KOPT-K1 (cell line): ENCODE results near the gene SERPINA1.

Experiments used
- H3K27ac ChIP-seq: fragments of 200-600 bp; sonication (generic); 2 replicates; pipeline ENCODE4 v1.5.1; 2016; ENCODE audit warnings: antibody characterized with exemption, mild to moderate bottlenecking, low read depth, low read length; ENCODE audit not compliant: poor library complexity, severe bottlenecking
- H3K36me3 ChIP-seq: fragments of 200-600 bp; sonication (generic); 2 replicates; pipeline ENCODE4 v1.5.1; 2017; ENCODE audit warnings: antibody characterized with exemption, mild to moderate bottlenecking, low read length, moderate library complexity; ENCODE audit not compliant: insufficient read depth
- H3K9me3 ChIP-seq: fragments of 200-600 bp; sonication (generic); 2 replicates; pipeline ENCODE4 v1.5.1; 2017; ENCODE audit warnings: antibody characterized with exemption, low read length, mild to moderate bottlenecking; ENCODE audit not compliant: insufficient read depth, poor library complexity, severe bottlenecking

SERPINA1 gene

DNA sequence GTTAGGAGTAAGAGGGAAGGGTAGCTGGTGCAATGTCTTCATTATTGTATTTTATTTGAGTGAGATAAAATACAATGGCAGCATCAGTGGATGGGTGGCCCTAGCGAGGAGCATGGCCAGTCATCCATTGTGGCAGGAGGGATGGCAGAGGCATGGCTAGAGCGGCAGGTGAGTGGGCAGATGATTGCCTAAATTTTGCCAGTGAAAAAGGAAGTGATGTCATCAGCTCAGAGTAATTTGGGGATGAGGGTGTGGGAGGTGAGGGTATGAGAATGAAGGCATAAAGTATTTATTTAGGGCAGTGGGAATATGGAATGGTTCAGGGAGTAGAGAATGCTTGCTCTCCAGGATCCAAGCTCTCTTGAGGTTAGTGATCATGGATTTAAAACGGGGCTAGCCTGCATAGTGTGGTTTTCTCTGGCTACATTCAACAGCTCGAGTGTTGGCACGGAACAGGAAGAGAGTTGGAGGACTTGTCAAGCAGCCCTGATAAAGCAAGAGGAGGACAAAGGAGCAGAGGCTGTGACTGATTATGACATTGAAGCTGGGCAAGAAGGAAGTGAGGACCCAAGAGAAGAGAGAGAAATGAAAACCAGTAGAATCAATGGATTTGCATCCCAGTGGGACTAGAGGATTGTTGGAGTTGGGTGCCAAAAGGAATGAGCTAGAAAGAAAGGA, 46.6 kb downstream of the SERPINA1 start:
- Histone ChIP-seq H3K36me3 (no peaks in the 10 kb centered on the region), H3K9me3 (no peaks in the 10 kb centered on the region), H3K27ac (no peak overlapping the region)

DNA sequence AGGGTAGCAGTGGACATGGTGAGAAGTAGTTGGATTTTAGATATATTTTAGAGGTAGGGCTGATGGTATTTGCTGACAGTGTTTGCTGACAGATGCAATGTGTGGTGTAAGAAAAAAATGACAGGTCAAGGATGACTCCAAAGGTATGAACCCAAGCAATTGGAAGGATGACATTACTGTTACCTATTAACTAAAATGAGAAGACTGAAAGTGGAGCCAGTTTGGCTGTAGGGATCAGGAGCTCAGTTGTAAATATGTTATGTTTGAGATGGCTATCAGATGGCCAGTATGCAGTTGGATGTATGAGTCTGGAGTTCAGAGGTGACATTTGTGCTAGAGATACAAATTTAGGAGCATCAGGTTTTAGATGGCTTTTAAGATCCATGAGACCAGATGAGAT, 47.9 kb downstream of the SERPINA1 start:
- Histone ChIP-seq H3K36me3 (no peaks in the 10 kb centered on the region), H3K27ac (no peak overlapping the region), H3K9me3 (no peaks in the 10 kb centered on the region)

DNA sequence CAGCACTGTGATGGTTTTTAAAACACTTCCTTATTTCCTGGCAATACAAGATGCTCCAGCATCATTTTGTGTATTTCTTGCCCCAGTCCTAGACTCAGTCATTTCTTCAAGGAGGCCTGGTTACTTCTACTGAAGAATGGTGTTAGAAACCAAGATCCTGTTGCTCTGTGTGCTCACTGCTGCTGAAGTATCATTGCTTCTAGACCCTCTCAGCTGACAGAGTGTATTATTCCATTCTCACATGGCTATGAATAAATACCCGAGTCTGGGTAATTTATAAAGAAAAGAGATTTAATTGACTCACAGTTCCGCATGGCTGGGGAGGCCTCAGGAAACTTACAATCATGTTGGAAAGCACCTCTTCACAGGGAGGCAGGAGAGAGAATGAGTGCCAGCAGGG, 50.4 kb downstream of the SERPINA1 start:
- H3K36me3 ChIP-seq, result no peaks in the 10 kb centered on the region

DNA sequence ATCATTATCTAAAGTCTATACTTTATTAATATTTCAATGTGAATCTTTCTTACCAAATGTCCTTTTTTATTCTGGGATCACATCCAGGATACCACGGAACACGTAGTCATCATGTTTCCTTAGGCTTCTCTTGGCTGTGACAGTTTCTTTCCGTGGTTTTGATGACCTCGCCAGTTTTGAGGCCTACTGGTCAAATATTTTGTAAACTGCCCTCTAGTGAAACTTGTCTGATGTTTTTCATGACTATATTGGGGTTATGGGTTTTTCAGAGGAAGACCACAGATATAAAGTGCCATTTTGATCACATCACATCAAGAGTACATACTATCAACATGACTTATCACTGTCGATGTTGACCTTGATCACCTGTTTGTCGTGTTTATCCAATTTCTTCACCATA, 51.1 kb downstream of the SERPINA1 start:
- Histone ChIP-seq H3K36me3 (no peaks in the 10 kb centered on the region), H3K9me3 (no peaks in the 10 kb centered on the region), H3K27ac (no peak overlapping the region)

More for the DNA sequence above, 50.4 kb downstream of the SERPINA1 start:
- no peak overlapping the region for H3K27ac ChIP-seq
- H3K9me3 ChIP-seq, result no peaks in the 10 kb centered on the region

DNA sequence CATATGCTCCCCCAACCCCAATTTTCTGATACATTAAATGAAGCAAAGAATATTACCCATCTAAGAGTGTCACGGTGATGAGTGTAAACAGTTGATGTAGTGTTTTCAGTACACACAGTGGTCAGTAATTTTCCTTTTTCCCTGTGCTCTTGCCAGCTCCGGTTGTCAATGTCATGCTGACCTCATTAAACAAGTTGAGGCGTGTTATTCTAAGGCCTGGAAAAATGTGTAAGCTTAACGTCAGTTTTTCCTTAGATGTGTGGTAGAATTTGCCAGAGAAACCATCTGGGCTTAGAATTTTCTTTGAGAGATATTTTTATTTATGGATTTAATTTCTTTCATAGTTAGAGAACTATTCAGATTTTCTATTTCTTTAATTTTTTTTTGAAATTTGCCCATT, 53.5 kb downstream of the SERPINA1 start:
- Histone ChIP-seq H3K9me3 (no peaks in the 10 kb centered on the region), H3K27ac (no peak overlapping the region), H3K36me3 (no peaks in the 10 kb centered on the region)

DNA sequence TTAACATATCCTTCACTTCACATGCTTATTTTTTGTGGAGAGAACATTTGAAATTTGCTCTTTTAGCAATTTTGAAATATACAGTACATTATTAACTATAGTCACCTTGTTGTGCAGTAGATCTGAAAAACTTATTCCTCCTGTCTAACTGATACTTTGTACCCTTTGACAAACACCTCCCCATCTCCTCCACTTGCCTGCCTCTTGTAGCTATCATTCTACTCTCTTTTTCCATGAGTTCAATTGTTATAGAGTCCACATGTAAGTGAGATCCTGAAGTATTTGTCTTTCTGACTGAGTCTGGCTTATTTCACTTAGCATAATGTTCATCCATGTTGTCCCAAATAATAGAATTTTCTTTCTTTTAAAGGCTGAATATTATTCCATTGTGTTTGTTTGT, 55.8 kb downstream of the SERPINA1 start:
- Histone ChIP-seq H3K27ac (no peak overlapping the region), H3K36me3 (no peaks in the 10 kb centered on the region), H3K9me3 (no peaks in the 10 kb centered on the region)

DNA sequence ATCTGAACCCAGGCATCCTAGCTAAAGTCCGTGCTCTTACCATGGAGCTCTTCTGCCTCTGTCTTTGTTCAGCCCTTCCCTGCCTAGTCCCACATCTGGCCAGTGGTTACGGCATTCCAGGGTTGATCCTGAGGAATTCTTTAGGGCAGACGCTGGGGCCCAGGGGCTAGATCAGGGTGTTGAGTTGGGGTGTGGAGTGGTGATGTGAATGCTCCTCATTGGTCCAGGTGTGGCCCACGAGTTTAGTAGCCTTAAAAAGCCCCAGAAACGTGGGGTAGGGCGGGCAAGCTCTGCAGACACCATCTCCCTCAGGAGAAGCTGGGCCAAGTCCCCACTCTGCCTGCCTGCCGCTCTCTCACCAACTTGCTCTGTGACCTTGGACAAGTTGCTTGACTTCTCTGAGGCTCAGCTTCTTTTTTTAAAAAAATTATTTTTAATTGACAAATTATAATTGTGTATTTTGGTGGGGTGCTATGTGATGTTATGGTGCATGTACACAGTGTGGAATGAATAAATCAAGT, 56.3 kb downstream of the SERPINA1 start:
- Histone ChIP-seq H3K9me3 (no peaks in the 10 kb centered on the region), H3K36me3 (no peaks in the 10 kb centered on the region), H3K27ac (no peak overlapping the region)

DNA sequence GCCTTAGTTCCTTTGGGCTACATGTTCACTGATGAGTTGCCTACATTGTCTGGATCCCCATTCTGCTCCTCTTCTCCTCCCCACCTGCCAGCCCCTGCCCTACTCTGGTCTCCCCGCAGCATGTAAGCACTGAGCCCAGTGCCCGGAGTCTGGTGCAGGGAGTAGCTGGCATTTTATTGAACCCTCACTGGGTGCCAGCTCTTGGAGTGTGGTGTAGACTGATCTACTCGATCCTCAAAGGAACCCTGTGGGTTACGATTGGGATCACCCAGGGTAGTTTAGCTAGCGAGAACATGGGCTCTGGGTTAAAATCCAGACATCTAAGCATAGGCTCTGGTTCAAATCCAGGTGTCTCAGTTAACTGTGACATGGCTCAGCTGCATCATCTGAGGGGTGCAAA, 56.9 kb downstream of the SERPINA1 start:
- H3K36me3 ChIP-seq, result no peaks in the 10 kb centered on the region
- no peaks in the 10 kb centered on the region for H3K9me3 ChIP-seq

DNA sequence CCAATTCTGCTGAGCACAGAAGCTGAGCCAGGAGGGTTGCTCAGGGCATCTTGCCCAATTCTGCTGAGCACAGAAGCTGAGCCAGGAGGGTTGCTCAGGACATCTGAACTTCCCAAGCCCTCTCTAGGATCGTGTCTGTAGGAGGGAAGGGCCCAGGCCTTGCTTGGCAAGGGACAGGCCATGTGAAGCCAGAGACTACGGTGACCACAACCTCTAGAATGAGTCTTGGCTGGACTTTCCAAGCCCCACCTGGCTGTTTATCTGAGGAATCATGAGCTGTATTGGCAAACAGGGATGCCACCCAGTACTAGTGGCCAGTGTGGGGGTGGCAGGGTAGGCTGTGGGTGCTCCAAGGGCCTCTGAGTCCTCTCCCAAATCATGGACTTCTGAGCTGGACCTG, 57.5 kb downstream of the SERPINA1 start:
- Histone ChIP-seq H3K27ac (no peak overlapping the region), H3K36me3 (no peaks in the 10 kb centered on the region), H3K9me3 (no peaks in the 10 kb centered on the region)

More for the DNA sequence above, 56.9 kb downstream of the SERPINA1 start:
- no peak overlapping the region for H3K27ac ChIP-seq

DNA sequence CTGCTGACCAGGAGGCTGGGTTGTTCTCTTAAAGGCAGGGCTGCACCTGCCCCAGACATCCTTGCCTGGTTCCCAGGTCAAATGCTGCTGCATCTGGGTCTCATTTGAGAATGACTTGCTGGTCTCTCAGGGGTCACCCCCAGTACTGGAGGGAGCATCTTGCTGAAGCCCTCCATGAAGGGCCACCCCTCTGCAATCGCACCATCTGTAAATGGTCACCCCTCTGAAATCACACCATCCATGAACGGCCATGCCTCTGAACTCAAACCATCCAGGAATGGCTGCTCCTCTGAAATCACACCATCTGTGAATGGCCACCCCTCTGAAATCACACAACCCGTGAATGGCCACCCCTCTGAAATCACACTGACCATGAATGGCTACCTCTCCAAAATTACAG, 58.0 kb downstream of the SERPINA1 start:
- Histone ChIP-seq H3K27ac (no peak overlapping the region), H3K36me3 (no peaks in the 10 kb centered on the region), H3K9me3 (no peaks in the 10 kb centered on the region)

DNA sequence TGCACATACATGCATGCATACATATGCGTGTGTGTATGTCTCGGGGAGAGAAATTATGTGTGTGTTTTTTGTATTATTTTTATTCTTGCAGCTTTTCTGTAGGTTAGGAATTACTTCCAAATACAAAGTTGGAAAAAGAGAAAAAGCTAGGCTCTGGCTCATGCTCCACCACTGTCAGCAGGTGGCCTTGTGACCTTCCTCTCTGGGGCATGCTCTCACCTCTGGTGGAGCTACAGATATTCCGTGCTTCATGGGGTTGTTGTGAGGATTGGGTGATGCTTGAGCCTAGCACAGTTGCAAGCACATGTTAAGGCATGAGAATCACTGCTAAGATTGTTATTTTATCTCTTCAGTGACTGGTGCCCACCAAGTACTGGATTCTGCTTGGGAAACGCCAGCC, 58.5 kb downstream of the SERPINA1 start:
- Histone ChIP-seq H3K9me3 (no peaks in the 10 kb centered on the region), H3K27ac (no peak overlapping the region), H3K36me3 (no peaks in the 10 kb centered on the region)

DNA sequence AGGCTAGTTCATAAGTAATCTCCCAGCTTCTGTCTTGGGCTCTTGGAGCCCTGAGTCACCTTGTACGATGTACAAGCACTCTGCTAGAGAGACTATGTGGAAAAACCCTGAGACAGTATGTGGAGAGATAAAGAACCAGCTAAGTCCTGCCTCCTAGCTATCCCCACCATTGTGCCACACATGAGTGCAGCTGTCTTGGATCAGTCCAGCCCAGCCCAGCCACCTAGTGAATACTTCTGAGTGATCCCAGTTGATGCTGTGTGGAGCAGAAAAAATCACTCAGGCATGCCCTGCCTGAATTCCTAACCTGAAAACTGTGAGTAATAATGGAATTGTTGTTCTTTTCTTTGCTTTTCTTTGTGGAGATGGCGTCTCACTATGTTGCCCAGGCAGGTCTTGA, 60.2 kb downstream of the SERPINA1 start:
- H3K36me3 ChIP-seq, result no peaks in the 10 kb centered on the region
- H3K9me3 ChIP-seq, result no peaks in the 10 kb centered on the region
- H3K27ac ChIP-seq, result no peak overlapping the region
